Ammon's horn (tissue), 1 donor: ENCODE data around the gene PHLDB3.
"Not testable (repeated sequence)": the region's sequence is repeated elsewhere in the genome, so short reads cannot be mapped to it uniquely, and the experiment has no call there.

Source experiments
- DNase-seq: peaks from one replicate; pipeline ENCODE4 v3.0.0-alpha.2; 2016; ENCODE audit warnings: low spot score

The PHLDB3 gene

GRCh38 chr19:43444531-43445287, 59.8 kb downstream of the PHLDB3 start:
- no peak for DNase-seq

- DNase-seq = not testable (repeated sequence)
Measured at GRCh38 chr19:43444091-43444490, 60.5 kb downstream of the PHLDB3 start.

- no peak for DNase-seq
Measured at GRCh38 chr19:43441716-43442115, 62.8 kb downstream of the PHLDB3 start.

GRCh38 chr19:43439709-43440063, 64.9 kb downstream of the PHLDB3 start:
- DNase-seq = no peak

GRCh38 chr19:43439032-43439708, 65.4 kb downstream of the PHLDB3 start:
- DNase-seq = no peak

- no peak for DNase-seq
Measured at GRCh38 chr19:43438291-43439031, 66.1 kb downstream of the PHLDB3 start.

- no peak for DNase-seq
Measured at GRCh38 chr19:43437712-43438111, 66.8 kb downstream of the PHLDB3 start.

GRCh38 chr19:43437284-43437683, 67.3 kb downstream of the PHLDB3 start:
- DNase-seq = not testable (repeated sequence)

GRCh38 chr19:43435775-43436174, 68.8 kb downstream of the PHLDB3 start:
- no peak for DNase-seq

GRCh38 chr19:43433689-43434088, 70.9 kb downstream of the PHLDB3 start:
- no peak for DNase-seq

GRCh38 chr19:43433358-43433673, 71.2 kb downstream of the PHLDB3 start:
- DNase-seq = no peak

GRCh38 chr19:43430976-43431375, 73.6 kb downstream of the PHLDB3 start:
- no peak for DNase-seq

GRCh38 chr19:43430142-43430710, 74.3 kb downstream of the PHLDB3 start:
- DNase-seq = no peak

- DNase-seq = no peak
Measured at GRCh38 chr19:43429395-43429794, 75.2 kb downstream of the PHLDB3 start.

- peak; percentile 7 for DNase-seq
Measured at GRCh38 chr19:43425567-43426392, 78.8 kb downstream of the PHLDB3 start.
